ENCODE data around the gene RYR2.

DNA sequence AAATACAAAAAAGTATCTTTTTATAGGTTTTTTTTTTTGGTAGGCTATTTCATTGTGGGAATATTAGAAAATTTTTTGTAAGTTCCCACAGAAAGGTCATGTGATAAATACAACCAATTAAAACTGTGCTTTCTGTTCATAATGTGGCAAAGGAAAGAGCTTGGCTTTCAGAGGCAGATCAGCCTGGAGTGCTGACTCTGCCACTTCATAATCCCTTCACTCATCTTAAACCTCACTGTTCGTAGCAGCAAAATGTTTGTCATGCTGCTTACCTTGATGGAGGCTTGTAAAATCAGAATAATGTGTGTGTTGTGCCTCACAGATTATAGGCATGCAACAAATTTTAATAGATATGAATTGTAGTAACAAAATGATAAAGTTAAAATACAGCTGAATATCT is 671.9 kb downstream of the RYR2 start:
- TF ChIP-seq, protein P1, sequence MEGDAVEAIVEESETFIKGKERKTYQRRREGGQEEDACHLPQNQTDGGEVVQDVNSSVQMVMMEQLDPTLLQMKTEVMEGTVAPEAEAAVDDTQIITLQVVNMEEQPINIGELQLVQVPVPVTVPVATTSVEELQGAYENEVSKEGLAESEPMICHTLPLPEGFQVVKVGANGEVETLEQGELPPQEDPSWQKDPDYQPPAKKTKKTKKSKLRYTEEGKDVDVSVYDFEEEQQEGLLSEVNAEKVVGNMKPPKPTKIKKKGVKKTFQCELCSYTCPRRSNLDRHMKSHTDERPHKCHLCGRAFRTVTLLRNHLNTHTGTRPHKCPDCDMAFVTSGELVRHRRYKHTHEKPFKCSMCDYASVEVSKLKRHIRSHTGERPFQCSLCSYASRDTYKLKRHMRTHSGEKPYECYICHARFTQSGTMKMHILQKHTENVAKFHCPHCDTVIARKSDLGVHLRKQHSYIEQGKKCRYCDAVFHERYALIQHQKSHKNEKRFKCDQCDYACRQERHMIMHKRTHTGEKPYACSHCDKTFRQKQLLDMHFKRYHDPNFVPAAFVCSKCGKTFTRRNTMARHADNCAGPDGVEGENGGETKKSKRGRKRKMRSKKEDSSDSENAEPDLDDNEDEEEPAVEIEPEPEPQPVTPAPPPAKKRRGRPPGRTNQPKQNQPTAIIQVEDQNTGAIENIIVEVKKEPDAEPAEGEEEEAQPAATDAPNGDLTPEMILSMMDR (IDR thresholded peaks at IDR 0.05), result no peak
- no peak for TF ChIP-seq POLR2AphosphoS5 (IDR thresholded peaks at IDR 0.05; ENCODE audit: low read depth, low read length)
- TF ChIP-seq, protein P2, sequence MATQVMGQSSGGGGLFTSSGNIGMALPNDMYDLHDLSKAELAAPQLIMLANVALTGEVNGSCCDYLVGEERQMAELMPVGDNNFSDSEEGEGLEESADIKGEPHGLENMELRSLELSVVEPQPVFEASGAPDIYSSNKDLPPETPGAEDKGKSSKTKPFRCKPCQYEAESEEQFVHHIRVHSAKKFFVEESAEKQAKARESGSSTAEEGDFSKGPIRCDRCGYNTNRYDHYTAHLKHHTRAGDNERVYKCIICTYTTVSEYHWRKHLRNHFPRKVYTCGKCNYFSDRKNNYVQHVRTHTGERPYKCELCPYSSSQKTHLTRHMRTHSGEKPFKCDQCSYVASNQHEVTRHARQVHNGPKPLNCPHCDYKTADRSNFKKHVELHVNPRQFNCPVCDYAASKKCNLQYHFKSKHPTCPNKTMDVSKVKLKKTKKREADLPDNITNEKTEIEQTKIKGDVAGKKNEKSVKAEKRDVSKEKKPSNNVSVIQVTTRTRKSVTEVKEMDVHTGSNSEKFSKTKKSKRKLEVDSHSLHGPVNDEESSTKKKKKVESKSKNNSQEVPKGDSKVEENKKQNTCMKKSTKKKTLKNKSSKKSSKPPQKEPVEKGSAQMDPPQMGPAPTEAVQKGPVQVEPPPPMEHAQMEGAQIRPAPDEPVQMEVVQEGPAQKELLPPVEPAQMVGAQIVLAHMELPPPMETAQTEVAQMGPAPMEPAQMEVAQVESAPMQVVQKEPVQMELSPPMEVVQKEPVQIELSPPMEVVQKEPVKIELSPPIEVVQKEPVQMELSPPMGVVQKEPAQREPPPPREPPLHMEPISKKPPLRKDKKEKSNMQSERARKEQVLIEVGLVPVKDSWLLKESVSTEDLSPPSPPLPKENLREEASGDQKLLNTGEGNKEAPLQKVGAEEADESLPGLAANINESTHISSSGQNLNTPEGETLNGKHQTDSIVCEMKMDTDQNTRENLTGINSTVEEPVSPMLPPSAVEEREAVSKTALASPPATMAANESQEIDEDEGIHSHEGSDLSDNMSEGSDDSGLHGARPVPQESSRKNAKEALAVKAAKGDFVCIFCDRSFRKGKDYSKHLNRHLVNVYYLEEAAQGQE (IDR thresholded peaks at IDR 0.05; ENCODE audit: insufficient read depth in 1 of 2, low read depth in 2 of 2, low read length in 1 of 2), result no peak

All from Panc1 (cell line).